Measurements from ENCODE around the gene MAML3.

DNA sequence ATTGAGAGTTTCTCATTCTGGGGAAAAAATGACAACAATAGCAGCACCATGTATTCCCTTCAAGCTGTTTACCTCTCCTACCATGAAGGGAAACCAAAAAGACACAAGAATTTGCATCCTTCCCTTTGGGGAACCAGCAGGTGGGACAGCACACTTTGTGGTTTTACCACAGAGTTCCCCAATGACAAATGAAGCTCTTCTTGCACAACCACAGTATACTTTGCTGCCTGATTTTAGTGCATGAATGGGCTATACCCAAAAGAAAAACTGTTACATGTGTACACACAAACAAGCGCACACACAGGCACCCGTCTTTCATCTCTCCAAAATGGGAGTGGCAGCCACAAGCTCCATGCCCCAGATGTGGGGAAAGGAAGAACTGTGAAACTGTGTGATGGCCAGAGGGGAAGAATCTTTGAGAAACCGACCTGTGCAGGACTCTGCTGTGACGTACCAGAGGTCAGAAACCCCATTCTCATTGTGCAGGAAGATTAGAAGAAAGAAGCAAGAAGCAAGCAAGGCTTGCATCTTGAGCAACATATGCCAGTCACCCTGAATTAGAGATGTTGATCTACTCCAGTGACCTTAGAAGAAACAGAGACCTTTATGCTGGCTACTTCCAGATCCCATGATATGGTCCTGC is 2.7 kb upstream of the MAML3 start:
- TF ChIP-seq TAF1 (IDR thresholded peaks at IDR 0.05; ENCODE audit: borderline replicate concordance, insufficient read depth, low read length) = no peak
- TF ChIP-seq POLR2AphosphoS5 (IDR thresholded peaks at IDR 0.05; ENCODE audit: low read depth, low read length) = no peak
- no peak for TF ChIP-seq SIN3A (IDR thresholded peaks at IDR 0.05; ENCODE audit: borderline replicate concordance, insufficient read depth, low read length)
